ENCODE measurements around the gene BRD4.

DNA sequence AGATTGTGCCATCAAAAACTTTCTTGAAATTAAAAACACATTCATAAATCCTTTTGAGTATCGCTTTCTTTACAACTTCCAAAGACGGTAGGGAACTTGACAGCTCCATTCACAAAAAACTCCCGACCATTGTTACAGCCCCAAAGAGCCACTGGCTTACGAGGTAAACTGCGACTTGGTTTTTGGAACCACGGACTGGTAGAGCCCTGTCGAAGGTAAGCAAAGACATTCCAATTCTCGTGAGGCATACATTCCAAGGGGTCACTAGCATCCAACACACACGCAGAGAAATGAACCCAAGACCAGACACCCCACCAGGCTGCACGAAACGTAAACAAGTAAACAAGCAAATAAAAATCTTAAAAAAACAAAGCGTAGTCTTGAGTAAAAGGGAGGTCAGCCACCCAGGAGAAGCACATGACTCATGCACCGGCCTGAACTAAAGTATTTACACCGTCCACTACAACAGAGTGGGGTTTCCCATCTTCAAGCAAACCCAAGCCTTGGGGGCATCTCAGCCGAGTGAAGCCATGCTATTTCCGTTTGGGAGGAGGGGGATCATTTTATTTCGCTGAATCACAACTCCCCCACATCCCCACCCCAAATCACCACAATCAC is 1.4 kb downstream of the BRD4 start:
- TF ChIP-seq CTCF (IDR thresholded peaks at IDR 0.05; ENCODE audit: borderline replicate concordance, extremely low read depth, low read length, poor library complexity, severe bottlenecking) = no peak
- TF ChIP-seq EZH2 (IDR thresholded peaks at IDR 0.05; ENCODE audit: borderline replicate concordance, low read depth, low read length, severe bottlenecking) = no peak

Measured in DND-41 (cell line).